GM12872 (cell line): Measurements from ENCODE around the gene RYR1.

Experiments
- CTCF ChIP-seq: IDR thresholded peaks from 3 replicates; pipeline ENCODE4 v1.5.1; 2011; ENCODE audit warnings: low read depth, mild to moderate bottlenecking, low read length, moderate library complexity; ENCODE audit not compliant: insufficient read depth

RYR1 gene

GRCh38 chr19:38503077-38503410, 69.6 kb downstream of the RYR1 start:
- TF ChIP-seq CTCF = no peak

GRCh38 chr19:38505958-38506357, 72.5 kb downstream of the RYR1 start:
- TF ChIP-seq CTCF = no peak

- TF ChIP-seq CTCF = no peak
These were observed 72.9 kb downstream of the RYR1 start for GRCh38 chr19:38506375-38506722.

- TF ChIP-seq CTCF = no peak
These were observed 73.4 kb downstream of the RYR1 start for GRCh38 chr19:38506723-38507550.

GRCh38 chr19:38507551-38508127, 74.1 kb downstream of the RYR1 start:
- TF ChIP-seq CTCF = no peak

- no peak for TF ChIP-seq CTCF
These were observed 75.0 kb downstream of the RYR1 start for GRCh38 chr19:38508507-38508906.

- no peak for TF ChIP-seq CTCF
These were observed 75.5 kb downstream of the RYR1 start for GRCh38 chr19:38509027-38509426.
